ENCODE measurements around the gene SLC8A1. TPM values are rescaled to one million over a fixed set of nuclear protein-coding genes. Genes with fewer than 3 reads are reported as not detected.

Gene SLC8A1
- polyA plus RNA-seq, 3 donors = 16.9 to 18.2 (median 18.0) TPM

GRCh38 chr2:40497251-40497859 is 45.5 kb upstream of the SLC8A1 start:
- Histone ChIP-seq H3K4me3 (replicated peaks in 1 of 3; ENCODE audit: low read depth in 2 of 3, low read length in 3 of 3) (no peak overlapping the region), H3K27ac (ENCODE audit: low read depth in 1 of 2, low read length in 2 of 2) (no peak overlapping the region), H2AFZ (ENCODE audit: insufficient read depth, low read depth, low read length, poor library complexity, severe bottlenecking) (no peak overlapping the region), H3K27me3 (ENCODE audit: control insufficient read depth in 2 of 2, insufficient read depth in 2 of 2, low read length in 2 of 2) (no peaks in the 10 kb centered on the region), H3K9ac (ENCODE audit: insufficient read depth, low read length, poor library complexity, severe bottlenecking) (no peak overlapping the region), H3K79me2 (ENCODE audit: insufficient read depth, low read length) (no peaks in the 10 kb centered on the region), H3K4me1 (ENCODE audit: control insufficient read depth in 1 of 2, insufficient read depth in 2 of 2, low read length in 2 of 2) (no peaks in the 10 kb centered on the region), H3K4me2 (replicated peaks; ENCODE audit: extremely low read depth, low read length, poor library complexity, severe bottlenecking) (no peak overlapping the region), H4K20me1 (ENCODE audit: insufficient read depth, low read length) (no peaks in the 10 kb centered on the region), H3K36me3 (replicated peaks in 1 of 2; ENCODE audit: control insufficient read depth in 1 of 2, insufficient read depth in 2 of 2, low read length in 2 of 2) (no peaks in the 10 kb centered on the region), H3K9me3 (replicated peaks in 1 of 2; ENCODE audit: control insufficient read depth in 1 of 2, insufficient read depth in 1 of 2, low read length in 2 of 2) (no peaks in the 10 kb centered on the region)
- H3K4me1 Mint-ChIP-seq = peaks cover 8% of the 10 kb centered on the region
- H3K27ac Mint-ChIP-seq = no peak overlapping the region
- DNase-seq = no peak
- H3K9me3 Mint-ChIP-seq = peaks cover 0 to 1% (median 0%) of the 10 kb centered on the region in 7 donors
- no peaks in the 10 kb centered on the region for H3K36me3 Mint-ChIP-seq
- TF ChIP-seq CTCF (IDR thresholded peaks at IDR 0.05) = no peak
- no peaks in the 10 kb centered on the region for H3K27me3 Mint-ChIP-seq (ENCODE audit: low read depth in 3 of 3)
- H3K4me3 Mint-ChIP-seq = no peak overlapping the region
- intact Hi-C loops (cut with micrococcal nuclease) = no loop called here

GRCh38 chr2:40489678-40489960 is 37.7 kb upstream of the SLC8A1 start:
- Histone ChIP-seq H3K4me2 (replicated peaks; ENCODE audit: extremely low read depth, low read length, poor library complexity, severe bottlenecking) (peak overlapping the region; percentile 65), H3K4me3 (replicated peaks in 1 of 3; ENCODE audit: low read depth in 2 of 3, low read length in 3 of 3) (peak overlapping the region in 2 of 3 experiments; percentile 71), H3K27ac (ENCODE audit: low read depth in 1 of 2, low read length in 2 of 2) (peak overlapping the region in 1 of 2 donors; percentile 79), H2AFZ (ENCODE audit: insufficient read depth, low read depth, low read length, poor library complexity, severe bottlenecking) (peak overlapping the region; percentile 75), H4K20me1 (ENCODE audit: insufficient read depth, low read length) (no peaks in the 10 kb centered on the region), H3K9ac (ENCODE audit: insufficient read depth, low read length, poor library complexity, severe bottlenecking) (peak overlapping the region; percentile 11), H3K79me2 (ENCODE audit: insufficient read depth, low read length) (no peaks in the 10 kb centered on the region), H3K36me3 (replicated peaks in 1 of 2; ENCODE audit: control insufficient read depth in 1 of 2, insufficient read depth in 2 of 2, low read length in 2 of 2) (no peaks in the 10 kb centered on the region), H3K27me3 (ENCODE audit: control insufficient read depth in 2 of 2, insufficient read depth in 2 of 2, low read length in 2 of 2) (no peaks in the 10 kb centered on the region), H3K4me1 (ENCODE audit: control insufficient read depth in 1 of 2, insufficient read depth in 2 of 2, low read length in 2 of 2) (peaks cover 39 to 52% of the 10 kb centered on the region in 2 donors), H3K9me3 (replicated peaks in 1 of 2; ENCODE audit: control insufficient read depth in 1 of 2, insufficient read depth in 1 of 2, low read length in 2 of 2) (no peaks in the 10 kb centered on the region)
- no peak for TF ChIP-seq CTCF (IDR thresholded peaks at IDR 0.05)
- peaks cover 0 to 1% (median 0%) of the 10 kb centered on the region in 3 donors for H3K27me3 Mint-ChIP-seq (ENCODE audit: low read depth in 3 of 3)
- peaks cover 50% of the 10 kb centered on the region for H3K4me1 Mint-ChIP-seq
- H3K4me3 Mint-ChIP-seq = peak overlapping the region; percentile 42 to 85
- H3K27ac Mint-ChIP-seq = peak overlapping the region; percentile 81 to 96 (median 87)
- H3K36me3 Mint-ChIP-seq = no peaks in the 10 kb centered on the region
- H3K9me3 Mint-ChIP-seq = peaks cover 0 to 1% (median 0%) of the 10 kb centered on the region in 7 donors
- WGBS (ENCODE audit: insufficient coverage) = no CpG with 5 or more reads among the region's 1 CpG
- intact Hi-C loops (cut with micrococcal nuclease) = loop anchor here (5.0 kb wide), 1 partner anchor 37 kb away; the partner anchor contains the start of gene SLC8A1 (in 2 of the 2)
- DNase-seq = no peak

All from CD14-positive monocyte (primary cell).